GM06990 (cell line): ENCODE measurements around the gene UBE2E1.

Source experiments
- DNase-seq: peaks from one replicate; pipeline ENCODE4 v3.0.0-alpha.2; 2011; ENCODE audit not compliant: insufficient read length; ENCODE audit errors: extremely low read depth
- H3K27me3 ChIP-seq: replicated peaks from 2 replicates; pipeline ENCODE4 v1.6.0; 2011; ENCODE audit warnings: low read length; ENCODE audit not compliant: control insufficient read depth, insufficient read depth
- H3K36me3 ChIP-seq: 2 replicates; pipeline ENCODE4 v1.5.1; 2011; ENCODE audit warnings: low read length; ENCODE audit not compliant: control insufficient read depth, insufficient read depth
- H3K4me3 ChIP-seq: replicated peaks from 2 replicates; pipeline ENCODE4 v1.5.1; 2011; ENCODE audit warnings: low read depth, mild to moderate bottlenecking, control low read depth, low read length
- CTCF ChIP-seq: IDR thresholded peaks from 2 replicates; pipeline ENCODE4 v1.5.1; 2011; ENCODE audit warnings: low read length, control low read depth, mild to moderate bottlenecking, inconsistent platforms; ENCODE audit not compliant: insufficient read depth, poor library complexity, severe bottlenecking

Gene UBE2E1

GRCh38 chr3:23859012-23859743, 53.4 kb downstream of the UBE2E1 start:
- Histone ChIP-seq H3K27me3 (no peaks in the 10 kb centered on the region), H3K36me3 (peaks cover 2% of the 10 kb centered on the region), H3K4me3 (no peak overlapping the region)
- DNase-seq: no peak
- TF ChIP-seq CTCF: no peak

DNA sequence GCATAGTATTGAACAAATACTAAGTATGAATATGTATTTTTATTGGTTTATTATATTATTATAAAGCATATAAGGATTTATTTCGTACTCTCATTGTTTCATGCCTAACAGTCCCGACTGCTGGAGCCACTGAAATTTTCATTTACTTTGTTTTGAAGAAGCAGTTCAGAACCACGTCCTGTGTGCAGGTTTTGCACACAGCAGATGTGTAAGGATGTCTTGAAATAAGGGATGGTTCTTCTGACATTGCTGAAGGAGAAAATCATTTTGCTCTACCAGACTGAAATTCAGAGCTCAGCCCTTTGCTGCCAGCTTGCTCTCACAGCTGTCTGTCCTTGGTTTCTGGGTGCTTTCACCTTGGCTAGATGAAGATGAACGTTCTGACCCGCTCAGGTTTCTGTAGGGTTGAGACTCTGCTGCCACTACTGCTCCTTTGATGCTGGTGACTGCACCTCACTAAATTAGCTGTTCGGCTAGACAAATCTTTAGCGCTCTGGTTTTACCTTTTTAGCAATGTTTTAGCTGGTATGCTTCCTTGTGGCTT, 54.2 kb downstream of the UBE2E1 start:
- no peak overlapping the region for H3K4me3 ChIP-seq
- H3K36me3 ChIP-seq: peaks cover 2% of the 10 kb centered on the region
- no peak for DNase-seq
- TF ChIP-seq CTCF: no peak
- H3K27me3 ChIP-seq: no peaks in the 10 kb centered on the region

DNA sequence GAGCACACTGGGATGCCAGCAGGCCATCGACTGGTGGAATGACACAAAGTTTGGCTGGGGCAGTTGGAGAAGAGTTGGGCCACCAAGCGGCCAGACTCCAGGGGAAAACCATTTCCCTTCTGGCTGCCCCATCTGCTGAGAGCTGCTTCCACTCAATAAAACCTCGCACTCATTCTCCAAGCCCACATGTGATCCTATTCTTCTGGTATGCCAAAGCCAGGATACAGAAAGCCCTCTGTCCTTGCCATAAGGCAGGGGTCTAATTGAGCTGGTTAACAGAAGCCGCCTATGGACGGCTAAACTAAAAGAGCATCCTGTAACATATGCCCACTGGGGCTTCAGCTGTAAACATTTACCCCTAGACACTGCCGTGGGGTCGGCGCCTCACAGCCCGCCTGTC, 55.9 kb downstream of the UBE2E1 start:
- Histone ChIP-seq H3K4me3 (no peak overlapping the region), H3K27me3 (no peaks in the 10 kb centered on the region), H3K36me3 (peaks cover 2% of the 10 kb centered on the region)
- no peak for DNase-seq
- no peak for TF ChIP-seq CTCF

DNA sequence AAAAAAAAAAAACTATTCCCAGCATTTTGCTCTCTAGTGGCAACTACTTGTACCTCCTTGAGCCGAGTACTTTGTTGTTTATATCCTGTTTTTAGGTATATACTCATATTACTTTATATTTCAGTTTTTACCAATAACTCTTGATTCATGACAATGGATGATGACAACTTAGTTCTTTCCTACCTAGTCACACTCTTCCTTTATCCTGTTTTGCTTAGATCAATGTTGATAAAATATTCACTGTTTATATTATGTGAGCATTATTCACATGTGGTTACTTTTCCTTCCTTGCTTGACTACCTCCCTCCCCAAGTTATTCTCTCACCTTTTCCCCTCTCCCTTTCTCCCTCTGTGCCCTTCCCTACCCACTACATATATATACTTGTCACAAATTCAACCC, 57.3 kb downstream of the UBE2E1 start:
- no peak for TF ChIP-seq CTCF
- no peak for DNase-seq
- no peak overlapping the region for H3K4me3 ChIP-seq
- no peaks in the 10 kb centered on the region for H3K27me3 ChIP-seq
- peaks cover 2% of the 10 kb centered on the region for H3K36me3 ChIP-seq

- Histone ChIP-seq H3K4me3 (no peak overlapping the region), H3K36me3 (peaks cover 2% of the 10 kb centered on the region), H3K27me3 (no peaks in the 10 kb centered on the region)
- no peak for TF ChIP-seq CTCF
- no peak for DNase-seq
These were observed 59.2 kb downstream of the UBE2E1 start for GRCh38 chr3:23864931-23865330.
